Activated CD8-positive, alpha-beta memory T cell treated with anti-CD3 and anti-CD28 coated beads for 36 hours (primary cell): ENCODE measurements around the gene LNP1. TPM values are rescaled to one million over a fixed set of nuclear protein-coding genes. Genes with fewer than 3 reads are reported as not detected.
"Not testable (repeated sequence)": the region's sequence is repeated elsewhere in the genome, so short reads cannot be mapped to it uniquely, and the experiment has no call there.

Experiments
- CTCF ChIA-PET: fragments of 350-600 bp; sonication (Branson Sonifier 250); formaldehyde crosslinking; loops from one replicate; lab custom pipeline; 2021; ENCODE audit warnings: antibody characterized with exemption; lab: Charles Lee
- POLR2A ChIA-PET: fragments of 350-600 bp; sonication (Branson Sonifier 250); formaldehyde crosslinking; loops from one replicate; lab custom pipeline; 2021; ENCODE audit warnings: antibody characterized with exemption; lab: Charles Lee
- total RNA-seq, 2 experiments: library from RNA; stranded (reverse); gene quantifications; one replicate each; pipeline ENCODE4 v1.2.3, GENCODE V29; 2021

LNP1 gene
- 1 to 10 TPM; 1.3 to 1.7 TPM for total RNA-seq

GRCh38 chr3:100400780-100401673 lies at the start of gene LNP1, which contains the start of gene TOMM70:
LNP1 (plus strand) TSS chr3:100401539; CDS start chr3:100429730, 28,191 bp downstream.
TOMM70 (minus strand) TSS chr3:100401089; CDS start chr3:100400949, 140 bp downstream.
- ChIA-PET CTCF (interaction anchor here (0.6 to 1.1 kb wide), 2 partner anchors 79 to 85 kb away, joined by 3 read pairs; no protein-coding TSS in a partner anchor), POLR2A (interaction anchor here (0.5 to 2.5 kb wide), 8 partner anchors 40 to 1080 kb away, joined by 3 to 18 read pairs (median 4); partner anchors contain the start of genes NIT2, TBC1D23, TFG and TMEM45A)

- CTCF ChIA-PET, POLR2A ChIA-PET: not testable (repeated sequence)
Observed at GRCh38 chr3:100351770-100352169, 49.6 kb upstream of the LNP1 start.

GRCh38 chr3:100352296-100353231 lies 48.8 kb upstream of the LNP1 start:
- CTCF ChIA-PET: interaction anchor here (0.6 kb wide), 1 partner anchor 1193 kb away, joined by 3 read pairs; no protein-coding TSS in a partner anchor
- POLR2A ChIA-PET: no interaction called here

- CTCF ChIA-PET: no interaction called here
- POLR2A ChIA-PET: no interaction called here
Observed at GRCh38 chr3:100354850-100355249, 46.5 kb upstream of the LNP1 start.

GRCh38 chr3:100358413-100358812 lies 42.9 kb upstream of the LNP1 start:
- POLR2A ChIA-PET: no interaction called here
- CTCF ChIA-PET: no interaction called here

- CTCF ChIA-PET: no interaction called here
- POLR2A ChIA-PET: no interaction called here
Observed at GRCh38 chr3:100359035-100359434, 42.3 kb upstream of the LNP1 start.

- CTCF ChIA-PET: no interaction called here
- POLR2A ChIA-PET: interaction anchor here (0.6 kb wide), 1 partner anchor 361 kb away, joined by 3 read pairs; no protein-coding TSS in a partner anchor
Observed at GRCh38 chr3:100360757-100361496, 40.4 kb upstream of the LNP1 start.

GRCh38 chr3:100361897-100362296 lies 39.4 kb upstream of the LNP1 start:
- ChIA-PET CTCF (no interaction called here), POLR2A (interaction anchor here (0.6 kb wide), 1 partner anchor 360 kb away, joined by 3 read pairs; no protein-coding TSS in a partner anchor)

- ChIA-PET POLR2A (no interaction called here), CTCF (no interaction called here)
Observed at GRCh38 chr3:100364421-100364820, 36.9 kb upstream of the LNP1 start.

GRCh38 chr3:100366424-100366823 lies 34.9 kb upstream of the LNP1 start:
- CTCF ChIA-PET: no interaction called here
- POLR2A ChIA-PET: no interaction called here

GRCh38 chr3:100368441-100368840 lies 32.9 kb upstream of the LNP1 start:
- ChIA-PET CTCF (no interaction called here), POLR2A (no interaction called here)

- CTCF ChIA-PET: no interaction called here
Observed at GRCh38 chr3:100370756-100371155, 30.6 kb upstream of the LNP1 start.

GRCh38 chr3:100374521-100374920 lies 26.8 kb upstream of the LNP1 start:
- POLR2A ChIA-PET: no interaction called here
- CTCF ChIA-PET: interaction anchor here (0.6 kb wide), 1 partner anchor 21 kb away, joined by 3 read pairs; no protein-coding TSS in a partner anchor

More at GRCh38 chr3:100370756-100371155, 30.6 kb upstream of the LNP1 start:
- POLR2A ChIA-PET: no interaction called here

- CTCF ChIA-PET: no interaction called here
Observed at GRCh38 chr3:100376301-100376700, 25.0 kb upstream of the LNP1 start.

GRCh38 chr3:100384733-100385525 lies 16.4 kb upstream of the LNP1 start:
- ChIA-PET CTCF (no interaction called here), POLR2A (no interaction called here)

More at GRCh38 chr3:100376301-100376700, 25.0 kb upstream of the LNP1 start:
- POLR2A ChIA-PET: no interaction called here

GRCh38 chr3:100386437-100387074 lies 14.8 kb upstream of the LNP1 start:
- POLR2A ChIA-PET: no interaction called here

GRCh38 chr3:100389025-100389424 lies 12.3 kb upstream of the LNP1 start:
- CTCF ChIA-PET: no interaction called here
- POLR2A ChIA-PET: no interaction called here

More at GRCh38 chr3:100386437-100387074, 14.8 kb upstream of the LNP1 start:
- CTCF ChIA-PET: no interaction called here
